G401.6 (cell line): ENCODE measurements around the gene LHCGR.
A peak's percentile ranks its signal among the peaks of the same experiment; 100 is the strongest.

Experiments
- FAIRE-seq: peaks from 2 replicates; lab custom pipeline; 2012; peaks lifted over from hg19 to GRCh38; lab: Jason Lieb, UNC

LHCGR gene

GRCh38 chr2:48755473-48755872 lies at the start of gene LHCGR:
Gene LHCGR, minus strand, starts transcription at chr2:48755724. Its CDS starts 53 bp downstream, at chr2:48755671.
- FAIRE-seq: no peak

GRCh38 chr2:48799601-48800000 lies 44.1 kb upstream of the LHCGR start:
- FAIRE-seq: no peak

GRCh38 chr2:48795065-48795464 lies 39.5 kb upstream of the LHCGR start:
- no peak for FAIRE-seq

- no peak for FAIRE-seq
Observed at GRCh38 chr2:48793671-48794070, 38.1 kb upstream of the LHCGR start.

GRCh38 chr2:48792030-48792429 lies 36.5 kb upstream of the LHCGR start:
- FAIRE-seq: no peak

- FAIRE-seq: no peak
Observed at GRCh38 chr2:48790407-48791170, 35.1 kb upstream of the LHCGR start.

GRCh38 chr2:48787580-48787979 lies 32.1 kb upstream of the LHCGR start:
- FAIRE-seq: no peak

- no peak for FAIRE-seq
Observed at GRCh38 chr2:48781366-48781765, 25.8 kb upstream of the LHCGR start.

- no peak for FAIRE-seq
Observed at GRCh38 chr2:48779019-48779716, 23.6 kb upstream of the LHCGR start.

GRCh38 chr2:48774251-48774650 lies 18.7 kb upstream of the LHCGR start:
- FAIRE-seq: no peak

GRCh38 chr2:48771241-48772014 lies 15.9 kb upstream of the LHCGR start:
- FAIRE-seq: peak; percentile 17

- no peak for FAIRE-seq
Observed at GRCh38 chr2:48770181-48770580, 14.7 kb upstream of the LHCGR start.

GRCh38 chr2:48768669-48769068 lies 13.1 kb upstream of the LHCGR start:
- no peak for FAIRE-seq

GRCh38 chr2:48767330-48767729 lies 11.8 kb upstream of the LHCGR start:
- no peak for FAIRE-seq

GRCh38 chr2:48760826-48761225 lies 5.3 kb upstream of the LHCGR start:
- no peak for FAIRE-seq

- FAIRE-seq: no peak
Observed at GRCh38 chr2:48759682-48760081, 4.2 kb upstream of the LHCGR start.

- FAIRE-seq: no peak
Observed at GRCh38 chr2:48756289-48756688, 765 bp upstream of the LHCGR start.

- no peak for FAIRE-seq
Observed at GRCh38 chr2:48754874-48755273, 650 bp downstream of the LHCGR start.

- FAIRE-seq: no peak
Observed at GRCh38 chr2:48753228-48753627, 2.3 kb downstream of the LHCGR start.

- no peak for FAIRE-seq
Observed at GRCh38 chr2:48750128-48750739, 5.3 kb downstream of the LHCGR start.

- no peak for FAIRE-seq
Observed at GRCh38 chr2:48749291-48750127, 6.0 kb downstream of the LHCGR start.

- no peak for FAIRE-seq
Observed at GRCh38 chr2:48747319-48747718, 8.2 kb downstream of the LHCGR start.
